ENCODE results near the gene STK4.

STK4 gene

DNA sequence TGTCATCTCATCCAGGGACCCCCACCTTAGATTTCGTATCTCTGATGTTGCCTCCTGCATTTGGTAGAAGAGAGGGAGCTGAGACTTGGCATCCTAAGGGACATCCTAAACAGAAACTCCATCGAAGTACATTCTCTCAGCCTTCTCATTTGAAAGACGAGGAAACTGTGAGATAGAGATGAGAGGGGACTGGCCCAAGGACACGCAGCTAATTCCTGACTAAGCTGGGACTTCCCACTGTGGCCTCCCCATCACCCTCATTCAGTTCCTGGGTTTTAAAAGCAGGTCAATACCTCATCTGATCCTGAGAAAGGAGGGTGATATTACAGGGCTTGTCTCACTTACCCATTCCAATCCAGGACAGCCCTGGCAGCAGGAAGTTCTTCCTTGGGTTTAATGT, 149.5 kb downstream of the STK4 start:
- no peak for DNase-seq

DNA sequence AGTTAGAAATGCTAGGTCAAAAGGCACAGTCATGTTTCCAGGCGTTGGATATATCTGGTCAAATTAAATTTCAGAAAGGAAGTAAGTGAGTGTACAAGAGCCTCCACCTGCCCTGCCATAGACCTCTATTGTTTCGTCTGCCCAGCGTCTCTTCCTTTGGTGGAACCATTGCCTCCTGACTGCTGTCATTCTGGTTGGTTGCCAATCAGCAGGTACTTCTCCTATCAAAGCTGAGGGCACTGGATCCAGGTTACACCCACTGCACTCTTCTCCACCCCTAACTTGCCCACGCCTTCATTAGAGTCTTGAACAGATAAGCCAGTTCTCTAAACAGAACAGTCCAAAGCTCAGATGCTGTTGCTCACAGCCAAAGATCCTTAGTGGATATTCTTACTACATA, 151.3 kb downstream of the STK4 start:
- no peak for DNase-seq

DNA sequence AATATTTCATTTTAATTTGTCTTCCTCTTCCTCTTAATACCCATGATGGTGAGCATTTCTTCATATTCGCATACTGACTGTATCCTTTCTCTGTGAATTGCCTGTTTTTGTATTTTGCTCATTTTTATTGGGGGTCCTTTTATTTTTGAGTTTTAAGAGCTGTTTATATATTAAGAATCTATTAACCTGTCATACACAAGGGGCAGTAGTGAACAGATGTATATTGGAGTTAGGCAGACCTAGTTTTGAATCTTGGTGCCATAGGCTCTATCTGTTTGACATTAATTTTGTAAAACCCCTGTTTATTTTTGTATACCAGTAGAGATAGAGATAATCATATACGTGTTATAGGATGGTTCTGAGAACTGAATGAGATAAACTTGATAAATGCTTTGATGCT, 151.7 kb downstream of the STK4 start:
- no peak for DNase-seq

DNA sequence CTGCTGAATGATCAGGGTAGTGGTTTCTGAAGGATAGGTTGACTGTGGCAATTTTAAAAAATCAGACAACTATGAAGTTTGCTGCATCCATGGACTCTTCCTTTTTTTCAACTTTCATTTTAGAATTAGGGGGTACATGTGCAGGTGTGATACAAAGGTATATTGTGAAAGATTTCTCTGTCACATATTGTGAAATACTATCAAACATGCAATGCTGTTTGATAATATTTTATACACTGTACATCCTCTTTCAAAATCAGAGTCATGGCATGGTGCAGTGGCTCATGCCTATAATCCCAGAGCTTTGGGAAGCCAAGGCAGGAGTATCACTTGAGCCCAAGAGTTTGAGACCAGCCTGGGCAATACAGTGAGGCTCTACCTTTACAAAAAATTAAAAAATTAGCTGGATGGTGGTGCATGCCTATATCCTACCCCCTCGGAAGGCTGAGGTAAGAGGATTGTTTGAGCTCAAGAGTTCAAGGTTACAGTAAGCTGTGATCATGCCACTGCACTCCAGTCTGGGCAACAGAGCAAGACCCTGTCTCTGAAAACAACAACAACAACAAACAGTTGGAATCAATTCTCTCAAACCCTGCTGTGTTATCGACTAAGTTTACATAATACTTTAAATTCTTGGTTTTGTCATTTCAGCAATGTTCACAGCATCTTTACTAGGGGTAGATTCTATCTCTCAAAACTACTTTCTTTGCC, 153.4 kb downstream of the STK4 start:
- no peak for DNase-seq

DNA sequence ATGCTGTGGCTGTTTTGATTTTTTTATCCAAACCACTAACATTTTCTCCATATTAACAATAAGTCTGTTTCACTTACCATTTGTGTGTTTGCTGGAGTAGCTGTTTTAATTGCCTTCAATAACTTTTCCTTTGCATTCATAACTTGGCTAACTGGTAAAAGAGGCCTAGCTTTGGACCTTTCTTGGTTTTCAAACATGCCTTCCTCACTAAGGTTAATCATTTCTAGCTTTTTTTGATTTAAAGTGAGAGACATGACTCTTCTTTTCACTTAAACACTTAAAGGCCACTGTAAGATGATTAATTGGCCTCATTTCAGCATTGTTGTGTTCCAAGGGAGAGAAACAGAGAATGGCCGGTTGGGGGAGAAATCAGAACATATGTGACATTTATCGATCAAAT, 155.1 kb downstream of the STK4 start:
- no peak for DNase-seq

DNA sequence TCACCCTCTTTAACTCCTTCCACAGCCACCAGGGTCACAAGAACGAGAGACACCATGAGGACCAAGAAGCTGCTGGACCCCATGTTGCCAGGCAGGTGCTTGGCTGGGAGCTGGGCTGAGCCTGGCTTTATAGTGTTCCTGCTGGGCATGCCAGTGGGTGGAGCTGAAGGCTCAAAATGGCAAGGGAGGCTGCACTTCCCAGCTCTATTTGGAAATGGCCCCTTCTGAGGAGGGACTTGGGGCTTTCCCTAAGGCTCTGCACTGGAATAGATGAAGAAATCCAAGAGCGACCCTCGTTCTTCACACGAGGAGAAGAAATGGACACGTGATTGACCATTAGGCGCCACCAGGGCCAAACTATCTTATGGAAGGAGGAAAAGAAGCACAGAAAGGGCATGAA, 158.1 kb downstream of the STK4 start, which contains the start of gene WFDC12:
TSS of gene WFDC12 (minus strand) at position 101 of the 400 bp plus-strand sequence. CDS start at position 83, 18 bp downstream.
- no peak for DNase-seq

DNA sequence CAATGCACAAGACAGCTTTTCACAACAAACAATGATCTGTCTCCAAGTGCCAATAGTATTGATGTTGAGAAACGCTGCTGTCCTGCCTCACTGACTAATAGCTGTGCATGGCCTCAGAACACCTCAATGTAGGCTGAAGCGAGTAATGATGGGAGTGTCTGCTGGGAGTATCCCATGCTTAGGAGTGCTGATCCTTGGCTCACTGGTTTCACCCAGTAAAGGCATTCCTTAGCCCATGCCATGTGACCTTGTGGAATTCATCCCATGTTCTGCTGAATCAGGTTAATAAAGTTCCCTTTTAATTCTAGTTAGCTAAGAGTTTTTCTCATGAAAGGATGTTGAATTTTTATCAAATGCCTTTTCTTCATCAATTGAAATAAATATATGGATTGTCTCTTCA, 161.8 kb downstream of the STK4 start:
- no peak for DNase-seq
